ENCODE results near the gene SCMH1. TPM values are rescaled to one million over a fixed set of nuclear protein-coding genes. Genes with fewer than 3 reads are reported as not detected.
A peak's percentile ranks its signal among the peaks of the same experiment; 100 is the strongest.

Gene SCMH1
- total and polyA plus RNA-seq, 3 experiments from 2014 or later, result 8.4 to 23.7 (median 23.3) TPM

DNA sequence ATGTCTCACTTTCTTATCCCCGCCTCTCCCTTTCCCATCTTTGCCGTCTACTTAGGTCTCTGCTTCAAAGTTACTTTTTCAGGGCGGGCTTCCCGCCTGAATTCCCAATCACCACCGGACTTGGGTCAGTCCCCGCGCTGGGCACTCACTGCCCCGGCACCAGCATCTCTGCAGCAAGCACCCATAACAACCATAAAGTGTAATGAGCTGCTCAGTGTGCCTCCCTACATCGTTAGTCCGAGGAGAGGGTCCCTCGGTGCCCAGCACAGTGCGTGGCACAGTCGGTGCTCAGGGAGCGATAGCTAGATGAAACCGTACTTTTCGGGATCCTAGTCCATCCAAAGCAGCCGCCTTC, 263.2 kb downstream of the SCMH1 start:
- peaks cover 27% of the 10 kb centered on the region for H3K4me1 ChIP-seq (ENCODE audit: insufficient read depth, low read length)
- H3K4me3 ChIP-seq (ENCODE audit: low read length), result peak overlapping the region; percentile 69
- H3K36me3 ChIP-seq (ENCODE audit: insufficient read depth, low read length), result peaks cover 8% of the 10 kb centered on the region
- H3K9me3 ChIP-seq (ENCODE audit: low read length), result no peaks in the 10 kb centered on the region
- peak in 1 of 5 donors; percentile 52 for DNase-seq
- Mint-ChIP-seq H3K9me3 (no peaks in the 10 kb centered on the region), H3K4me3 (peak overlapping the region; percentile 82 to 98 (median 86)), H3K27me3 (no peaks in the 10 kb centered on the region), H3K36me3 (peaks cover 0 to 11% (median 4%) of the 10 kb centered on the region in 3 donors), H3K4me1 (peaks cover 22 to 32% (median 27%) of the 10 kb centered on the region in 3 donors), H3K27ac (peak overlapping the region in 6 of 8 donors; percentile 36 to 92 (median 88))
- peak overlapping the region; percentile 76 for H3K27ac ChIP-seq (ENCODE audit: low read depth, low read length)
- CTCF ChIA-PET, result interaction anchor here (8.1 kb wide), 1 partner anchor 25 kb away, joined by 41 read pairs; no protein-coding TSS in a partner anchor
- no peaks in the 10 kb centered on the region for H3K27me3 ChIP-seq (ENCODE audit: insufficient read depth, low read length, poor library complexity, severe bottlenecking)
- POLR2A ChIA-PET, result interaction anchor here (1.2 to 2.1 kb wide), 3 partner anchors 25 to 288 kb away, joined by 3 to 17 read pairs (median 12); partner anchors contain the start of genes CITED4 and NFYC

DNA sequence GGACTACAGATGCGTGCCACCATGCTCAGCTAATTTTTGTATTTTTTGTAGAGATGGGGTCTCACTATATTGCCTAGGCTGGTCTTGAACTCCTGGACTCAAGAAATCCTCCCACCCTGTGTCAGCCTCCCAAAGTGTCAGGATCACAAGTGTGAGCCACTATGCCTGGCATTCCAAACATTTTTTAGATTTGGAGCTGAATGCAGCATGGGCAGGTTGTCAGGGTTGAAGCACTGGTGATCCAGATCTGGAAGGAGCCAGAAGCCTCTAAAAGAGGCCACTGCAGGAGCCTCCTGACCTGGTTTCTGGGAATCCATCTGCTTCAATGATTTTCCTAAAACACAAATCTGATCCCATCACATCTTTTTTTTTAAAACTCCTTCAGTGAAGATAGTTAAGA, 264.4 kb downstream of the SCMH1 start:
- POLR2A ChIA-PET, result no interaction called here

More for the DNA sequence above, 264.4 kb downstream of the SCMH1 start:
- Histone ChIP-seq H3K4me1 (ENCODE audit: insufficient read depth, low read length) (peaks cover 27% of the 10 kb centered on the region), H3K27me3 (ENCODE audit: insufficient read depth, low read length, poor library complexity, severe bottlenecking) (no peaks in the 10 kb centered on the region), H3K4me3 (ENCODE audit: low read length) (no peak overlapping the region), H3K36me3 (ENCODE audit: insufficient read depth, low read length) (no peaks in the 10 kb centered on the region), H3K9me3 (ENCODE audit: low read length) (no peaks in the 10 kb centered on the region), H3K27ac (ENCODE audit: low read depth, low read length) (no peak overlapping the region)
- Mint-ChIP-seq H3K36me3 (peaks cover 0 to 6% (median 0%) of the 10 kb centered on the region in 3 donors), H3K27ac (peak overlapping the region in 1 of 8 donors; percentile 77), H3K4me1 (peaks cover 19 to 24% (median 23%) of the 10 kb centered on the region in 3 donors), H3K27me3 (no peaks in the 10 kb centered on the region), H3K4me3 (peak overlapping the region in 2 of 7 donors; percentile 37 to 55), H3K9me3 (no peaks in the 10 kb centered on the region)
- DNase-seq, result no peak
- CTCF ChIA-PET, result interaction anchor here (1.5 to 8.1 kb wide), 2 partner anchors 26 to 116 kb away, joined by 3 to 41 read pairs; partner anchors contain the start of gene CITED4

Other genes with a start within 250 kb of the SCMH1 start
- gene SLFNL1, start 220.6 kb downstream of the SCMH1 start, total RNA-seq, result under 1 TPM in 1 of 2 experiments, not detected in 1; 0.09 TPM
- gene SLFNL1, start 220.6 kb downstream of the SCMH1 start, polyA plus RNA-seq, result 0.44 TPM
- under 1 TPM in 1 of 2 experiments, not detected in 1; 0.11 TPM for gene FOXO6, start 119.1 kb upstream of the SCMH1 start, total RNA-seq
- gene FOXO6, start 119.1 kb upstream of the SCMH1 start, polyA plus RNA-seq, result not detected
- not detected for gene EDN2, start 242.4 kb upstream of the SCMH1 start, total RNA-seq
- gene EDN2, start 242.4 kb upstream of the SCMH1 start, polyA plus RNA-seq, result not detected